HUES48 (cell line): ENCODE results near the gene POP4.

Source experiments
- H3K27ac ChIP-seq: one replicate; pipeline ENCODE4 v1.7.0; 2013; ENCODE audit warnings: low read depth, low read length, inconsistent platforms
- H3K27me3 ChIP-seq: 2 replicates; pipeline ENCODE4 v1.6.1; 2013; ENCODE audit warnings: mild to moderate bottlenecking, low read length; ENCODE audit not compliant: control insufficient read depth, insufficient read depth
- H3K36me3 ChIP-seq: 2 replicates; pipeline ENCODE4 v1.6.1; 2013; ENCODE audit warnings: low read length; ENCODE audit not compliant: control insufficient read depth, insufficient read depth
- H3K4me1 ChIP-seq: 2 replicates; pipeline ENCODE4 v1.6.1; 2013; ENCODE audit warnings: mild to moderate bottlenecking, low read length; ENCODE audit not compliant: control insufficient read depth, insufficient read depth
- H3K4me3 ChIP-seq: 2 replicates; pipeline ENCODE4 v1.5.1; 2013; ENCODE audit warnings: mild to moderate bottlenecking, low read depth, low read length
- H3K9ac ChIP-seq: 2 replicates; pipeline ENCODE4 v1.6.1; 2013; ENCODE audit warnings: mild to moderate bottlenecking, low read depth, low read length, moderate library complexity
- H3K9me3 ChIP-seq: 2 replicates; pipeline ENCODE4 v1.6.1; 2013; ENCODE audit warnings: low read length; ENCODE audit not compliant: control insufficient read depth, insufficient read depth

Gene POP4

GRCh38 chr19:29566496-29567054 is 39.5 kb upstream of the POP4 start:
- Histone ChIP-seq H3K4me3 (no peak overlapping the region), H3K4me1 (peaks cover 5% of the 10 kb centered on the region; the same call in 1 of the 2 replicates), H3K36me3 (no peaks in the 10 kb centered on the region), H3K9me3 (no peaks in the 10 kb centered on the region), H3K9ac (no peak overlapping the region), H3K27me3 (no peaks in the 10 kb centered on the region; the same call in 1 of the 2 replicates), H3K27ac (no peak overlapping the region)

GRCh38 chr19:29567366-29567915 is 38.6 kb upstream of the POP4 start:
- H3K27me3 ChIP-seq = no peaks in the 10 kb centered on the region; the same call in 1 of the 2 replicates
- no peaks in the 10 kb centered on the region for H3K36me3 ChIP-seq
- no peak overlapping the region for H3K27ac ChIP-seq
- H3K9me3 ChIP-seq = no peaks in the 10 kb centered on the region
- H3K4me1 ChIP-seq = peaks cover 5% of the 10 kb centered on the region; the same call in 1 of the 2 replicates
- H3K4me3 ChIP-seq = no peak overlapping the region
- H3K9ac ChIP-seq = no peak overlapping the region

- no peaks in the 10 kb centered on the region for H3K9me3 ChIP-seq
- H3K4me3 ChIP-seq = no peak overlapping the region
- H3K27ac ChIP-seq = no peak overlapping the region
- H3K27me3 ChIP-seq = no peaks in the 10 kb centered on the region; the same call in 1 of the 2 replicates
- no peaks in the 10 kb centered on the region for H3K36me3 ChIP-seq
- peaks cover 5% of the 10 kb centered on the region; the same call in 1 of the 2 replicates for H3K4me1 ChIP-seq
- no peak overlapping the region for H3K9ac ChIP-seq
Observed at GRCh38 chr19:29568036-29569025, 37.8 kb upstream of the POP4 start.

DNA sequence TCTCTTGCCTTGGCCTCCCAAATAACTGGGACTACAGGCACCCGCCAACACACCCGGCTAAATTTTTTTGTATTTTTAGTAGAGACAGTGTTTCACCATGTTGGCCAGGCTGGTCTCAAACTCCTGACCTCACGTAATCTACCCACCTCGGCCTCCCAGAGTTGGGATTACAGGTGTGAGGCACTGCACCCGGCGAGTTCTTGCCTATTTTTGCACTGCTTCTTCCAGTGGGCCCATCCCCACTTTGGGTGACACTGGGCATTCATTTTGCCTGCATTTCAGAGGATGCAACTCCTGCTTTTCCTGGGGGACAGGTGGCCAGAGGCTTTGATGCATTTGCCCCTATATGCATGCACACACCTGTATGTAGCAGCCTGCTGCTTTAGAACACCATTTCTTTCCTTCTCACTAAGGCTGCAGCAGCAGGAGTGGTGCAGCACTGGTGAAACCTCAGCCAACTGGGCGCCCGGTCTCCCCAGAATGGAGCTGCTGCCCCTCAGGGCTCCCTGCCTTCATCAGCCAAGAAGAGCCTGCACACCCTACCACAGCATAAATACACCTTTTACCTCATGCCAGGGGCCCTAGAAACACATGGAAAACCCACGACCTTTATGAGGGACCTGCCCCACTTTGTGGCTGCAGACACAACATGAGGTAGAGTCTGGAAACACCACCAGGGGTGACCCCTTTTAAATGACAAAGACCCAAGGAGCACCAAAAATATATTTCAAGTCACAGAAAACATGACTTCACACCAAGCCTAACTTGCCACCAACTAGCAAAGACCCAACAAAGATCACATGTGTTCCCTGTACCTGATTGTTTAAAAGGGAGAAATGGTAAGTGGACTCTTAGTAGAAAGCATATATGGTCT is 36.8 kb upstream of the POP4 start:
- Histone ChIP-seq H3K4me1 (peaks cover 5% of the 10 kb centered on the region; the same call in 1 of the 2 replicates), H3K27ac (no peak overlapping the region), H3K9me3 (no peaks in the 10 kb centered on the region), H3K36me3 (no peaks in the 10 kb centered on the region), H3K27me3 (no peaks in the 10 kb centered on the region; the same call in 1 of the 2 replicates), H3K4me3 (no peak overlapping the region), H3K9ac (no peak overlapping the region)

DNA sequence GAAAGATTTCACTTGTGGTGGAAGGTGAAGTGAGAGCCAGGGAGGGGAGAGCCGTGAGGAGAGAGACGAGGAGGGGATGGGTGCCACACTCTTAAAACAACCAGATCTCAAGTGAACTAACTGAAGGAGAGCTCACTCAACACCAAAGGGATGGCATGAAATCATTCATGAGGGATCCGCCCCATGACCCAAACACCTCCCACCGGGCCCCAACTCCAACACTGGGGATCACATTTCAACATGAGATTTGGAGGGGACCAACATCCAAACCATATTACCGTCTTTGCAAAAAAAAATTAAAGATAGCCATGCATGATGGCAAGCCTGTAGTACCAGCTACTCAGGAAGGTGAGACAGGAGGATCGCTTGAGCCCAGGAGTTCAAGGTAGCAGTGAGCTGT is 34.9 kb upstream of the POP4 start:
- Histone ChIP-seq H3K36me3 (no peaks in the 10 kb centered on the region), H3K27me3 (peaks cover 4% of the 10 kb centered on the region; the same call in 1 of the 2 replicates), H3K27ac (no peak overlapping the region), H3K4me1 (peaks cover 7% of the 10 kb centered on the region), H3K4me3 (no peak overlapping the region), H3K9me3 (no peaks in the 10 kb centered on the region), H3K9ac (no peak overlapping the region)

GRCh38 chr19:29573486-29573885 is 32.6 kb upstream of the POP4 start:
- no peaks in the 10 kb centered on the region for H3K9me3 ChIP-seq
- peaks cover 11% of the 10 kb centered on the region; the same call in 1 of the 2 replicates for H3K27me3 ChIP-seq
- H3K27ac ChIP-seq = no peak overlapping the region
- H3K4me1 ChIP-seq = peaks cover 15% of the 10 kb centered on the region
- no peak overlapping the region for H3K4me3 ChIP-seq
- H3K36me3 ChIP-seq = no peaks in the 10 kb centered on the region
- no peak overlapping the region for H3K9ac ChIP-seq

- peaks cover 15% of the 10 kb centered on the region for H3K4me1 ChIP-seq
- H3K36me3 ChIP-seq = no peaks in the 10 kb centered on the region
- H3K27me3 ChIP-seq = peaks cover 11% of the 10 kb centered on the region; the same call in 1 of the 2 replicates
- no peak overlapping the region for H3K9ac ChIP-seq
- H3K9me3 ChIP-seq = no peaks in the 10 kb centered on the region
- no peak overlapping the region for H3K27ac ChIP-seq
- no peak overlapping the region for H3K4me3 ChIP-seq
Observed at GRCh38 chr19:29574510-29574909, 31.6 kb upstream of the POP4 start.

GRCh38 chr19:29576046-29576606 is 30.0 kb upstream of the POP4 start:
- no peak overlapping the region for H3K4me3 ChIP-seq
- no peaks in the 10 kb centered on the region for H3K9me3 ChIP-seq
- H3K27me3 ChIP-seq = peaks cover 11% of the 10 kb centered on the region; the same call in 1 of the 2 replicates
- no peak overlapping the region for H3K9ac ChIP-seq
- H3K4me1 ChIP-seq = peaks cover 15% of the 10 kb centered on the region
- no peaks in the 10 kb centered on the region for H3K36me3 ChIP-seq
- no peak overlapping the region for H3K27ac ChIP-seq

DNA sequence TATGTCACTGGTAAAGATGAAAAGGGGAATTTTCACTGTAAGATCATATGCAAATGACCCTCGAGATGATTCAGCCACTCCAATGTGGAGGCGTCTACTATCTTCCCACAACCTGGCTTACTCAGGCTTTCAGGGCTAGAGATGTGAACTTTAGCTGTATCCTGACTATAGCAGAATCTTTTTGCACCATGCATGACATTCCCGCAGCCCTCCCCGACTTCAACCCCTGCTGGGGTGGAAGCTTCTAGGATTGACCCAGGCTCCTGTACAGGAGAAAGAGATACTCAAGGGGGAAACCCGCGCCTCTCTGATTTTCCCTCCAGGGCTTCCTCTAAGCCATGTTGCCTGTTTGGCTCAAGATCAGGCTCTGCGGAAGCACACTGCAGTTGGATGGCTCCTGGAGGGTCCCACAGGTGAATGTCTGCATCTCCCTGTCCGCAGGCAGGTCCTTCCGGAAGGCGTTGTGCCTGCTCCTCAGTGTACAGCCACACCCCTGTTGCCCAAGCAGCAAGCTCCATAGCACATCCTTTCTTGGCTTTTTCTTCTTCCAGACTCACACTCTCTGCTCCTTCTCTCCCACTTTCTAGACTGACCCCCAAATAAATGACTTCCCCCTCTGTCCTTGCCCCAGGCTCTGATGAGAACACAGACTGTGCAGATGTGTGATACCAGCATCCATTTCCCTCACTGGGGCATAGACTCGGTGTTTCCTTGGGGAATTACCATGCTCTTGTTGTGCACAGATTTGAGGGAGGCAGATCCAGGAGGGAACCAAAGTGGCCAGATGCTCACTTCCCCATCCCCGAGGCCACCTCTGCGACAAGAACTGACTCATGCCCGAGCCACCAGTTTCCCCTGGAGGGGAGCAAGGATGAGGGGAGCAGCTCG is 29.1 kb upstream of the POP4 start:
- Histone ChIP-seq H3K4me1 (peaks cover 15% of the 10 kb centered on the region), H3K36me3 (no peaks in the 10 kb centered on the region), H3K27ac (no peak overlapping the region), H3K9ac (no peak overlapping the region), H3K9me3 (no peaks in the 10 kb centered on the region), H3K4me3 (no peak overlapping the region), H3K27me3 (peaks cover 11% of the 10 kb centered on the region; the same call in 1 of the 2 replicates)
